HepG2 (cell line): ENCODE results near the gene PSMC2. TPM values are rescaled to one million over a fixed set of nuclear protein-coding genes. Genes with fewer than 3 reads are reported as not detected.

Experiments used
- ATAC-seq: fragments of 200-7000 bp; cut with Tn5 transposase; 3 replicates; pipeline ENCODE4 v1.9.1; 2020; ENCODE audit warnings: mild to moderate bottlenecking, moderate library complexity
- BruUV-seq: library from RNA; stranded (reverse); fragments of 400-500 nt; replicated peaks from 2 replicates; lab custom pipeline; 2021; lab: Mats Ljungman, UMichigan
- CTCF ChIA-PET: fragments of 300-600 bp; formaldehyde crosslinking; extraction: SDS; loops from one replicate; lab custom pipeline; 2021; ENCODE audit warnings: low total read pairs, inconsistent platforms, low intra/inter-chr PET ratio; lab: Yijun Ruan, JAX
- POLR2A ChIA-PET: fragments of 350-600 bp; sonication (Branson Sonifier 250); formaldehyde crosslinking; loops from one replicate; lab custom pipeline; 2020; ENCODE audit warnings: antibody characterized with exemption, inconsistent platforms; lab: Yijun Ruan, JAX
- DNase-seq: peaks from one replicate; pipeline ENCODE4 v3.0.0-alpha.2; 2015; ENCODE audit warnings: low spot score
- FAIRE-seq: peaks from 3 replicates; lab custom pipeline; 2011; peaks lifted over from hg19 to GRCh38; lab: Jason Lieb, UNC
- H2AFZ ChIP-seq: one replicate; pipeline ENCODE4 v1.6.1; 2011; ENCODE audit warnings: low read length, inconsistent platforms
- H3K27ac ChIP-seq: fragments of 300-600 bp; 3 replicates; pipeline ENCODE4 v1.8.0; 2011; ENCODE audit warnings: mixed run types, mild to moderate bottlenecking, mixed read lengths, low read length, inconsistent platforms; ENCODE audit not compliant: insufficient read depth; ENCODE audit errors: extremely low read length
- H3K27me3 ChIP-seq, 2 experiments: fragments of 200-600 bp in 1 of 2; 2 replicates in 1 of 2; 3 replicates in 1 of 2; pipeline versions ENCODE4 v1.6.0 to v1.8.0; 2011; ENCODE audit warnings: low read length in 2 of 2, mild to moderate bottlenecking in 2 of 2, moderate library complexity in 2 of 2, inconsistent platforms in 1 of 2; ENCODE audit not compliant: insufficient read depth in 2 of 2, control insufficient read depth in 1 of 2
- H3K36me3 ChIP-seq, 2 experiments: fragments of 200-600 bp in 1 of 2; replicated peaks in 1 of 2; 2 replicates in 1 of 2; 3 replicates in 1 of 2; pipeline versions ENCODE4 v1.5.1 to v1.8.0; 2011; ENCODE audit warnings: low read length in 2 of 2, inconsistent platforms in 1 of 2; ENCODE audit not compliant: insufficient read depth in 2 of 2, control insufficient read depth in 1 of 2
- H3K4me1 ChIP-seq: 2 replicates; pipeline ENCODE4 v1.5.1; 2012; ENCODE audit warnings: low read length, inconsistent platforms; ENCODE audit not compliant: insufficient read depth
- H3K4me2 ChIP-seq: 2 replicates; pipeline ENCODE4 v1.6.0; 2011; ENCODE audit warnings: low read depth, low read length, inconsistent platforms
- H3K4me3 ChIP-seq, 3 experiments: fragments of 200-600 bp in 1 of 3; sonication (generic), shearing (Covaris generic) in 1 of 3; replicated peaks in 1 of 3; 2 replicates each; pipeline ENCODE4 v1.5.1; 2011 to 2016; ENCODE audit warnings: low read length in 3 of 3, inconsistent platforms in 2 of 3, low read depth in 2 of 3, mild to moderate bottlenecking in 2 of 3, control low read depth in 1 of 3, mixed read lengths in 1 of 3; ENCODE audit not compliant: insufficient read depth in 1 of 3
- H3K79me2 ChIP-seq: one replicate; pipeline ENCODE4 v1.6.1; 2011; ENCODE audit warnings: low read length, inconsistent platforms; ENCODE audit not compliant: insufficient read depth
- H3K9ac ChIP-seq: 2 replicates; pipeline ENCODE4 v1.6.0; 2011; ENCODE audit warnings: mild to moderate bottlenecking, low read depth, low read length, inconsistent platforms; ENCODE audit not compliant: insufficient read depth
- H3K9me3 ChIP-seq: 2 replicates; pipeline ENCODE4 v1.5.1; 2012; ENCODE audit warnings: mild to moderate bottlenecking, low read length
- H4K20me1 ChIP-seq: 2 replicates; pipeline ENCODE4 v1.6.0; 2011; ENCODE audit warnings: inconsistent platforms, mild to moderate bottlenecking, low read length, moderate library complexity; ENCODE audit not compliant: insufficient read depth
- CREB1 ChIP-seq, 2 experiments: fragments of 450-650 bp in 1 of 2; IDR thresholded peaks; 2 replicates each; pipeline ENCODE4 v1.6.1; 2016 to 2017; ENCODE audit warnings: control low read depth in 1 of 2, mild to moderate bottlenecking in 1 of 2, missing compliant biosample characterization in 1 of 2, missing genetic modification characterization in 1 of 2
- GATA4 ChIP-seq: sonication (generic); IDR thresholded peaks from 2 replicates; pipeline ENCODE4 v1.6.1; 2016; ENCODE audit warnings: antibody characterized with exemption, low read depth, borderline replicate concordance
- GPN1 ChIP-seq: sonication (generic); formaldehyde crosslinking; IDR thresholded peaks from 2 replicates; pipeline ENCODE4 v1.5.1; 2020; ENCODE audit warnings: missing genetic modification reagents, borderline replicate concordance
- KLF15 ChIP-seq: sonication (generic); formaldehyde crosslinking; IDR thresholded peaks from 2 replicates; pipeline ENCODE4 v1.8.1; 2023; ENCODE audit warnings: borderline replicate concordance, mild to moderate bottlenecking, inconsistent platforms, missing genetic modification reagents, mixed read lengths
- MYNN ChIP-seq: sonication (generic); formaldehyde crosslinking; IDR thresholded peaks from 2 replicates; pipeline ENCODE4 v1.4.0; 2020; ENCODE audit warnings: mild to moderate bottlenecking, low read depth, missing genetic modification reagents
- SALL1 ChIP-seq: sonication (generic); formaldehyde crosslinking; IDR thresholded peaks from 2 replicates; pipeline ENCODE4 v1.8.0; 2022; ENCODE audit warnings: mild to moderate bottlenecking, missing genetic modification reagents
- SKI ChIP-seq: fragments of 450-650 bp; IDR thresholded peaks from one replicate; pipeline ENCODE4 v1.6.1; 2018; ENCODE audit warnings: mild to moderate bottlenecking; ENCODE audit not compliant: partially characterized antibody
- ZBTB20 ChIP-seq: sonication (generic); formaldehyde crosslinking; IDR thresholded peaks from 2 replicates; pipeline ENCODE4 v1.8.1; 2023; ENCODE audit warnings: missing genetic modification reagents, low read depth, mild to moderate bottlenecking, borderline replicate concordance
- ZKSCAN1 ChIP-seq: fragments of 150-350 bp; IDR thresholded peaks from 2 replicates; pipeline ENCODE4 v1.6.1; 2014; ENCODE audit warnings: low read length
- ZNF547 ChIP-seq: sonication (generic); formaldehyde crosslinking; IDR thresholded peaks from 2 replicates; pipeline ENCODE4 v1.5.1; 2020; ENCODE audit warnings: mild to moderate bottlenecking, missing genetic modification reagents
- WGBS: methylation state at CpG from one replicate; pipeline ENCODE4 v1.1.6; 2017; ENCODE audit warnings: low lambda C conversion rate; 5-methylcytosine and 5-hydroxymethylcytosine counted together
- in situ Hi-C: cut with HindIII; loops from 2 replicates; pipeline ENCODE4 v1.10.0; 2017; ENCODE audit warnings: low pct_unique_long_range_greater_than_20kb; ENCODE audit not compliant: extremely low pct_ligation_motif_present
- intact Hi-C: fragments of 100-400 bp; cut with micrococcal nuclease; formaldehyde crosslinking; loops from one replicate; pipeline ENCODE4 v1.10.0; 2022; ENCODE audit not compliant: unreplicated experiment
- polyA plus RNA-seq, 8 experiments: library from polyadenylated mRNA; depleted of rRNA in 3 of 8; stranded (reverse) in 7 of 8; unstranded in 1 of 8; fragments of >200 nt; fragmentation: Illumina TruSeq in 4 of 8; extraction: Trizol in 4 of 8; gene quantifications; 2 replicates each; pipeline versions ENCODE4 v1.2.1 to v1.2.3, GENCODE V29; 2011 to 2016; ENCODE audit warnings: low read depth in 4 of 8, missing spikeins in 1 of 8, mixed read lengths in 1 of 8; ENCODE audit not compliant: insufficient read depth in 1 of 8
- total RNA-seq, 5 experiments: library from RNA; depleted of rRNA; stranded (reverse); fragments of >200 nt; fragmentation: Illumina TruSeq; extraction: Trizol; gene quantifications; 2 replicates each; pipeline ENCODE4 v1.2.3, GENCODE V29; 2016; ENCODE audit warnings: low read depth in 1 of 5
- TF ChIP-seq, protein P1 (sequence below): IDR thresholded peaks from 2 replicates; pipeline ENCODE4 v1.4.0; 2020; ENCODE audit warnings: mild to moderate bottlenecking, missing genetic modification reagents
- TF ChIP-seq, protein P2 (sequence below): sonication (generic); formaldehyde crosslinking; IDR thresholded peaks from 2 replicates; pipeline ENCODE4 v1.9.0; 2021; ENCODE audit warnings: missing genetic modification reagents, mild to moderate bottlenecking, borderline replicate concordance
- TF ChIP-seq, protein P3 (sequence below): sonication (generic); formaldehyde crosslinking; IDR thresholded peaks from 2 replicates; pipeline ENCODE4 v1.4.0; 2020; ENCODE audit warnings: missing genetic modification reagents, borderline replicate concordance

Gene PSMC2
- total and polyA plus RNA-seq, 2 of the 13 experiments (the other 11 are each of a cell fraction or from before 2014, with no cell fraction given): 89.9 to 181 TPM

DNA sequence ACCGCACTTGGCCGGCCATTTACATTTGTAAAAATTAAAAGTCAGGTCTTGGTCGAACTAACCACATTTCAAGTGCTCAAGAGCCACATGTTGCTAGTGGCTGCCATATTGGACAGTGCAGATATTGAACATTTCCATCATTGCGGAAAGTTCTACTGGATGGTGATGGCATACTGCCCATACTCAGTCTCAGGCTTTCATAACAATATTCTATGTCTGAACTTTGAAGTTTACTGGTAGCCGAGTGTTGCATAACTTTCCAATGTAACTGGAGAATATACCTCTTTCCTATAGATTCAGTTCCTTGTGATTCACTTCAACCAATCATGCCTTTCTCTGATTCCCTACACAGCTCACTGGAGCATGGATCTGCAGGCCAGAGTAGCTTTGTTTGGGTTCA, 43.7 kb downstream of the PSMC2 start (continued):
- TF ChIP-seq, protein P1, sequence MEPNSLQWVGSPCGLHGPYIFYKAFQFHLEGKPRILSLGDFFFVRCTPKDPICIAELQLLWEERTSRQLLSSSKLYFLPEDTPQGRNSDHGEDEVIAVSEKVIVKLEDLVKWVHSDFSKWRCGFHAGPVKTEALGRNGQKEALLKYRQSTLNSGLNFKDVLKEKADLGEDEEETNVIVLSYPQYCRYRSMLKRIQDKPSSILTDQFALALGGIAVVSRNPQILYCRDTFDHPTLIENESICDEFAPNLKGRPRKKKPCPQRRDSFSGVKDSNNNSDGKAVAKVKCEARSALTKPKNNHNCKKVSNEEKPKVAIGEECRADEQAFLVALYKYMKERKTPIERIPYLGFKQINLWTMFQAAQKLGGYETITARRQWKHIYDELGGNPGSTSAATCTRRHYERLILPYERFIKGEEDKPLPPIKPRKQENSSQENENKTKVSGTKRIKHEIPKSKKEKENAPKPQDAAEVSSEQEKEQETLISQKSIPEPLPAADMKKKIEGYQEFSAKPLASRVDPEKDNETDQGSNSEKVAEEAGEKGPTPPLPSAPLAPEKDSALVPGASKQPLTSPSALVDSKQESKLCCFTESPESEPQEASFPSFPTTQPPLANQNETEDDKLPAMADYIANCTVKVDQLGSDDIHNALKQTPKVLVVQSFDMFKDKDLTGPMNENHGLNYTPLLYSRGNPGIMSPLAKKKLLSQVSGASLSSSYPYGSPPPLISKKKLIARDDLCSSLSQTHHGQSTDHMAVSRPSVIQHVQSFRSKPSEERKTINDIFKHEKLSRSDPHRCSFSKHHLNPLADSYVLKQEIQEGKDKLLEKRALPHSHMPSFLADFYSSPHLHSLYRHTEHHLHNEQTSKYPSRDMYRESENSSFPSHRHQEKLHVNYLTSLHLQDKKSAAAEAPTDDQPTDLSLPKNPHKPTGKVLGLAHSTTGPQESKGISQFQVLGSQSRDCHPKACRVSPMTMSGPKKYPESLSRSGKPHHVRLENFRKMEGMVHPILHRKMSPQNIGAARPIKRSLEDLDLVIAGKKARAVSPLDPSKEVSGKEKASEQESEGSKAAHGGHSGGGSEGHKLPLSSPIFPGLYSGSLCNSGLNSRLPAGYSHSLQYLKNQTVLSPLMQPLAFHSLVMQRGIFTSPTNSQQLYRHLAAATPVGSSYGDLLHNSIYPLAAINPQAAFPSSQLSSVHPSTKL: peak; percentile 54; the same call in 1 of the 2 replicates
- TF ChIP-seq SKI (no peak), ZBTB20 (CRISPR knock-in tag) (peak; percentile 39; the same call in 1 of the 2 replicates), KLF15 (CRISPR knock-in tag) (no peak)

DNA sequence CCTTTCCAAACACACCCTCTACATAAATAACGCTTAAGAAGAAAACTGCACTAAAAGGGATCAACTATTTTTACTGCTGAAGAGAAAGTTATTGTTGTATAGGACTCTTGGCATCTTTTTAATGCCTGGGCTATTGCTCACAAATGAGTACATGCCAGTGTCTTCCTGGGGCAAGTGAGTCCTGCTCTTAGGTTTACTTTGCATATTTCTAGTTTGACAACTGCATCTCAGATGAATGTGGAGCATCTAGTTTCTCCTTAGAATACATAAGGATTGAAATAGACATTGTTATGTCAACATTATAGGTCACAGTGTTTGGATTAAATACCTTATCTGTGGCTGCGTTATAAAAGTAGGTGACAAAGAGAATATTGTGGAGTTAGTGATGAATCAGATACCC, 44.5 kb downstream of the PSMC2 start:
- H3K9me3 ChIP-seq: no peaks in the 10 kb centered on the region
- H3K79me2 ChIP-seq: no peaks in the 10 kb centered on the region
- no peak for FAIRE-seq
- ChIA-PET POLR2A (no interaction called here), CTCF (no interaction called here)
- 66% methylated on average over 2 of the region's 2 CpGs for WGBS
- no peak overlapping the region for H3K27ac ChIP-seq
- no peaks in the 10 kb centered on the region for H4K20me1 ChIP-seq
- no peak overlapping the region for H2AFZ ChIP-seq
- no peaks in the 10 kb centered on the region for H3K27me3 ChIP-seq
- intact Hi-C loops (no loop called here), in situ Hi-C loops (no loop called here)
- BruUV-seq: no TSS peak
- no peaks in the 10 kb centered on the region for H3K36me3 ChIP-seq
- no peak for ATAC-seq
- no peak overlapping the region for H3K4me3 ChIP-seq
- no peak overlapping the region for H3K4me2 ChIP-seq
- no peak for DNase-seq
- H3K4me1 ChIP-seq: peaks cover 47% of the 10 kb centered on the region
- H3K9ac ChIP-seq: no peak overlapping the region
- TF ChIP-seq SALL1 (CRISPR knock-in tag): no peak
- no peak for TF ChIP-seq MYNN
- no peak for TF ChIP-seq ZKSCAN1
- no peak for TF ChIP-seq ZNF547 (CRISPR knock-in tag)
- TF ChIP-seq, protein P2, sequence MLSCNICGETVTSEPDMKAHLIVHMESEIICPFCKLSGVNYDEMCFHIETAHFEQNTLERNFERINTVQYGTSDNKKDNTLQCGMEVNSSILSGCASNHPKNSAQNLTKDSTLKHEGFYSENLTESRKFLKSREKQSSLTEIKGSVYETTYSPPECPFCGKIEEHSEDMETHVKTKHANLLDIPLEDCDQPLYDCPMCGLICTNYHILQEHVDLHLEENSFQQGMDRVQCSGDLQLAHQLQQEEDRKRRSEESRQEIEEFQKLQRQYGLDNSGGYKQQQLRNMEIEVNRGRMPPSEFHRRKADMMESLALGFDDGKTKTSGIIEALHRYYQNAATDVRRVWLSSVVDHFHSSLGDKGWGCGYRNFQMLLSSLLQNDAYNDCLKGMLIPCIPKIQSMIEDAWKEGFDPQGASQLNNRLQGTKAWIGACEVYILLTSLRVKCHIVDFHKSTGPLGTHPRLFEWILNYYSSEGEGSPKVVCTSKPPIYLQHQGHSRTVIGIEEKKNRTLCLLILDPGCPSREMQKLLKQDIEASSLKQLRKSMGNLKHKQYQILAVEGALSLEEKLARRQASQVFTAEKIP (CRISPR knock-in tag): no peak
- TF ChIP-seq CREB1 (IDR thresholded peaks at IDR 0.05): no peak
- no peak for TF ChIP-seq CREB1 (CRISPR knock-in tag; IDR thresholded peaks at IDR 0.05)
- TF ChIP-seq GATA4: no peak
- TF ChIP-seq, protein P3, sequence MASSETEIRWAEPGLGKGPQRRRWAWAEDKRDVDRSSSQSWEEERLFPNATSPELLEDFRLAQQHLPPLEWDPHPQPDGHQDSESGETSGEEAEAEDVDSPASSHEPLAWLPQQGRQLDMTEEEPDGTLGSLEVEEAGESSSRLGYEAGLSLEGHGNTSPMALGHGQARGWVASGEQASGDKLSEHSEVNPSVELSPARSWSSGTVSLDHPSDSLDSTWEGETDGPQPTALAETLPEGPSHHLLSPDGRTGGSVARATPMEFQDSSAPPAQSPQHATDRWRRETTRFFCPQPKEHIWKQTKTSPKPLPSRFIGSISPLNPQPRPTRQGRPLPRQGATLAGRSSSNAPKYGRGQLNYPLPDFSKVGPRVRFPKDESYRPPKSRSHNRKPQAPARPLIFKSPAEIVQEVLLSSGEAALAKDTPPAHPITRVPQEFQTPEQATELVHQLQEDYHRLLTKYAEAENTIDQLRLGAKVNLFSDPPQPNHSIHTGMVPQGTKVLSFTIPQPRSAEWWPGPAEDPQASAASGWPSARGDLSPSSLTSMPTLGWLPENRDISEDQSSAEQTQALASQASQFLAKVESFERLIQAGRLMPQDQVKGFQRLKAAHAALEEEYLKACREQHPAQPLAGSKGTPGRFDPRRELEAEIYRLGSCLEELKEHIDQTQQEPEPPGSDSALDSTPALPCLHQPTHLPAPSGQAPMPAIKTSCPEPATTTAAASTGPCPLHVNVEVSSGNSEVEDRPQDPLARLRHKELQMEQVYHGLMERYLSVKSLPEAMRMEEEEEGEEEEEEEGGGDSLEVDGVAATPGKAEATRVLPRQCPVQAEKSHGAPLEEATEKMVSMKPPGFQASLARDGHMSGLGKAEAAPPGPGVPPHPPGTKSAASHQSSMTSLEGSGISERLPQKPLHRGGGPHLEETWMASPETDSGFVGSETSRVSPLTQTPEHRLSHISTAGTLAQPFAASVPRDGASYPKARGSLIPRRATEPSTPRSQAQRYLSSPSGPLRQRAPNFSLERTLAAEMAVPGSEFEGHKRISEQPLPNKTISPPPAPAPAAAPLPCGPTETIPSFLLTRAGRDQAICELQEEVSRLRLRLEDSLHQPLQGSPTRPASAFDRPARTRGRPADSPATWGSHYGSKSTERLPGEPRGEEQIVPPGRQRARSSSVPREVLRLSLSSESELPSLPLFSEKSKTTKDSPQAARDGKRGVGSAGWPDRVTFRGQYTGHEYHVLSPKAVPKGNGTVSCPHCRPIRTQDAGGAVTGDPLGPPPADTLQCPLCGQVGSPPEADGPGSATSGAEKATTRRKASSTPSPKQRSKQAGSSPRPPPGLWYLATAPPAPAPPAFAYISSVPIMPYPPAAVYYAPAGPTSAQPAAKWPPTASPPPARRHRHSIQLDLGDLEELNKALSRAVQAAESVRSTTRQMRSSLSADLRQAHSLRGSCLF (CRISPR knock-in tag): no peak
- no peak for TF ChIP-seq GPN1 (CRISPR knock-in tag)
